ENCODE data around the gene PTPRN2. TPM values are rescaled to one million over a fixed set of nuclear protein-coding genes. Genes with fewer than 3 reads are reported as not detected.

The PTPRN2 gene
- polyA plus RNA-seq, 1 donor: 1.7 TPM

GRCh38 chr7:158120316-158120715 lies 467.3 kb downstream of the PTPRN2 start:
- DNase-seq (ENCODE audit: low read depth): no peak

GRCh38 chr7:158117341-158118222 lies 470.0 kb downstream of the PTPRN2 start:
- no peak for DNase-seq (ENCODE audit: low read depth)

- DNase-seq (ENCODE audit: low read depth): no peak
Observed at GRCh38 chr7:158116235-158116634, 471.4 kb downstream of the PTPRN2 start.

GRCh38 chr7:158114056-158114850 lies 473.4 kb downstream of the PTPRN2 start:
- DNase-seq (ENCODE audit: low read depth): no peak

- DNase-seq (ENCODE audit: low read depth): no peak
Observed at GRCh38 chr7:158113321-158114025, 474.1 kb downstream of the PTPRN2 start.

- DNase-seq (ENCODE audit: low read depth): no peak
Observed at GRCh38 chr7:158112571-158113320, 474.9 kb downstream of the PTPRN2 start.

- no peak for DNase-seq (ENCODE audit: low read depth)
Observed at GRCh38 chr7:158111906-158112570, 475.6 kb downstream of the PTPRN2 start.

GRCh38 chr7:158111049-158111751 lies 476.4 kb downstream of the PTPRN2 start:
- DNase-seq (ENCODE audit: low read depth): no peak

GRCh38 chr7:158110661-158111048 lies 477.0 kb downstream of the PTPRN2 start:
- DNase-seq (ENCODE audit: low read depth): no peak

GRCh38 chr7:158110034-158110590 lies 477.5 kb downstream of the PTPRN2 start:
- no peak for DNase-seq (ENCODE audit: low read depth)

GRCh38 chr7:158109364-158110033 lies 478.1 kb downstream of the PTPRN2 start:
- DNase-seq (ENCODE audit: low read depth): no peak

- DNase-seq (ENCODE audit: low read depth): no peak
Observed at GRCh38 chr7:158108646-158109293, 478.9 kb downstream of the PTPRN2 start.

GRCh38 chr7:158107806-158108205 lies 479.8 kb downstream of the PTPRN2 start:
- no peak for DNase-seq (ENCODE audit: low read depth)

- DNase-seq (ENCODE audit: low read depth): no peak
Observed at GRCh38 chr7:158106272-158106671, 481.4 kb downstream of the PTPRN2 start.

GRCh38 chr7:158103378-158103777 lies 484.2 kb downstream of the PTPRN2 start:
- no peak for DNase-seq (ENCODE audit: low read depth)

GRCh38 chr7:158102897-158103296 lies 484.7 kb downstream of the PTPRN2 start:
- DNase-seq (ENCODE audit: low read depth): no peak

- DNase-seq (ENCODE audit: low read depth): no peak
Observed at GRCh38 chr7:158101821-158102450, 485.7 kb downstream of the PTPRN2 start.
